Ishikawa (cell line): ENCODE measurements around the gene RELT.

Experiments used
- CEBPB ChIP-seq: IDR thresholded peaks from 2 replicates; pipeline ENCODE4 v1.6.1; 2012
- CREB1 ChIP-seq: IDR thresholded peaks from 2 replicates; pipeline ENCODE4 v1.6.1; 2012; ENCODE audit warnings: low read depth
- EGR1 ChIP-seq: IDR thresholded peaks from 2 replicates; pipeline ENCODE4 v1.6.1; 2012
- NFIC ChIP-seq: IDR thresholded peaks from 2 replicates; pipeline ENCODE4 v1.6.1; 2012
- RAD21 ChIP-seq: IDR thresholded peaks from 2 replicates; pipeline ENCODE4 v1.6.1; 2012; ENCODE audit warnings: low read depth
- TAF1 ChIP-seq: IDR thresholded peaks from 2 replicates; pipeline ENCODE4 v1.6.1; 2012; ENCODE audit warnings: low read depth, mild to moderate bottlenecking
- TCF12 ChIP-seq: IDR thresholded peaks from 2 replicates; pipeline ENCODE4 v1.6.1; 2012; ENCODE audit warnings: low read depth
- YY1 ChIP-seq: IDR thresholded peaks from 2 replicates; pipeline ENCODE4 v1.6.1; 2012; ENCODE audit warnings: low read depth
- ZBTB7A ChIP-seq: IDR thresholded peaks from 2 replicates; pipeline ENCODE4 v1.6.1; 2012; ENCODE audit warnings: low read depth
- TF ChIP-seq, protein P1 (sequence below): IDR thresholded peaks from 2 replicates; pipeline ENCODE4 v1.6.1; 2012; ENCODE audit warnings: low read depth, mild to moderate bottlenecking
- TF ChIP-seq, protein P2 (sequence below): IDR thresholded peaks from 2 replicates; pipeline ENCODE4 v1.6.1; 2012

DNA sequence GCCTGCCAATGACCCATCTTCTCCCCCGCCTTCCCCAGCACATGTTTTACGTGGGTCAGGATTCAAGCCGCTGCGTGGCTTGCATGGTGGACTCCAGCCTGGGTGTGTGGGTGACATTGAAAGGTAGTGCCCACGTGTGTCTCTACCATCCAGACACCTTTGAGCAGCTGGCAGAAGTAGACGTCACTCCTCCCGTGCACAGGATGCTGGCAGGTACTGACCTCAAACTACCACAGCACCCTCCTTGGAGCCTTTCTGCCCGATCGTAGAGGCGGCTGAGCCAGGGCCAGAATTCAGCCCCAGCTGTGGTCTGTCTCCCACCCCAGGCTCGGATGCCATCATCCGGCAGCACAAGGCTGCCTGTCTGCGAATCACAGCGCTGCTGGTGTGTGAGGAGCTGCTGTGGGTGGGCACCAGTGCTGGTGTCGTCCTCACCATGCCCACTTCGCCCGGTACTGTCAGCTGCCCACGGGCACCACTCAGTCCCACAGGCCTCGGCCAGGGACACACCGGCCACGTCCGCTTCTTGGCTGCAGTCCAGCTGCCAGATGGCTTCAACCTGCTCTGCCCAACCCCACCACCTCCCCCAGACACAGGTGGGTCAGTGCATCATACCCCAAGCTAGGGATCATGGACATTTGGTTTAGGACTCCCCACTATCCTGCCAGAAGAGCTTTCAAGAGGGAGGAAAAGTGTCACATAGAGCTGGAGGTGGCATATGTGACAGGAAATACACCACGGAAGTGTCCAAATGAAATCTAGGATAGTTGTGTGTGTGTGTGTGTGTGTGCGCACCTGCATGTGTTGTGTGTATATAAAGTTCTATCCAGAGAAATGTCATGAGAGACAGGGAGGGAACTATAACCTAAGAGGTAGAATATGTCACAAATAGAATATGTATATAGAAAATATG is 10.6 kb upstream of the RELT start:
- TF ChIP-seq, protein P1, sequence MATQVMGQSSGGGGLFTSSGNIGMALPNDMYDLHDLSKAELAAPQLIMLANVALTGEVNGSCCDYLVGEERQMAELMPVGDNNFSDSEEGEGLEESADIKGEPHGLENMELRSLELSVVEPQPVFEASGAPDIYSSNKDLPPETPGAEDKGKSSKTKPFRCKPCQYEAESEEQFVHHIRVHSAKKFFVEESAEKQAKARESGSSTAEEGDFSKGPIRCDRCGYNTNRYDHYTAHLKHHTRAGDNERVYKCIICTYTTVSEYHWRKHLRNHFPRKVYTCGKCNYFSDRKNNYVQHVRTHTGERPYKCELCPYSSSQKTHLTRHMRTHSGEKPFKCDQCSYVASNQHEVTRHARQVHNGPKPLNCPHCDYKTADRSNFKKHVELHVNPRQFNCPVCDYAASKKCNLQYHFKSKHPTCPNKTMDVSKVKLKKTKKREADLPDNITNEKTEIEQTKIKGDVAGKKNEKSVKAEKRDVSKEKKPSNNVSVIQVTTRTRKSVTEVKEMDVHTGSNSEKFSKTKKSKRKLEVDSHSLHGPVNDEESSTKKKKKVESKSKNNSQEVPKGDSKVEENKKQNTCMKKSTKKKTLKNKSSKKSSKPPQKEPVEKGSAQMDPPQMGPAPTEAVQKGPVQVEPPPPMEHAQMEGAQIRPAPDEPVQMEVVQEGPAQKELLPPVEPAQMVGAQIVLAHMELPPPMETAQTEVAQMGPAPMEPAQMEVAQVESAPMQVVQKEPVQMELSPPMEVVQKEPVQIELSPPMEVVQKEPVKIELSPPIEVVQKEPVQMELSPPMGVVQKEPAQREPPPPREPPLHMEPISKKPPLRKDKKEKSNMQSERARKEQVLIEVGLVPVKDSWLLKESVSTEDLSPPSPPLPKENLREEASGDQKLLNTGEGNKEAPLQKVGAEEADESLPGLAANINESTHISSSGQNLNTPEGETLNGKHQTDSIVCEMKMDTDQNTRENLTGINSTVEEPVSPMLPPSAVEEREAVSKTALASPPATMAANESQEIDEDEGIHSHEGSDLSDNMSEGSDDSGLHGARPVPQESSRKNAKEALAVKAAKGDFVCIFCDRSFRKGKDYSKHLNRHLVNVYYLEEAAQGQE = no peak
- TF ChIP-seq YY1 = no peak
- no peak for TF ChIP-seq RAD21
- TF ChIP-seq EGR1 = no peak
- TF ChIP-seq NFIC = no peak
- TF ChIP-seq CREB1 = no peak
- TF ChIP-seq, protein P2, sequence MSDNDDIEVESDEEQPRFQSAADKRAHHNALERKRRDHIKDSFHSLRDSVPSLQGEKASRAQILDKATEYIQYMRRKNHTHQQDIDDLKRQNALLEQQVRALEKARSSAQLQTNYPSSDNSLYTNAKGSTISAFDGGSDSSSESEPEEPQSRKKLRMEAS = no peak
- no peak for TF ChIP-seq TAF1
- no peak for TF ChIP-seq TCF12
- no peak for TF ChIP-seq ZBTB7A
- no peak for TF ChIP-seq CEBPB
